GM21526 (cell line): ENCODE data around the gene PPP1R18.

ENCODE experiments used
- ATAC-seq: cut with Tn5 transposase; IDR thresholded peaks from one replicate; pipeline ENCODE4 v1.9.1; 2021; ENCODE audit warnings: moderate library complexity; ENCODE audit not compliant: unreplicated experiment, low FRiP score

Gene PPP1R18

GRCh38 chr6:30689022-30689865 lies 2.8 kb upstream of the PPP1R18 start:
- no peak for ATAC-seq

DNA sequence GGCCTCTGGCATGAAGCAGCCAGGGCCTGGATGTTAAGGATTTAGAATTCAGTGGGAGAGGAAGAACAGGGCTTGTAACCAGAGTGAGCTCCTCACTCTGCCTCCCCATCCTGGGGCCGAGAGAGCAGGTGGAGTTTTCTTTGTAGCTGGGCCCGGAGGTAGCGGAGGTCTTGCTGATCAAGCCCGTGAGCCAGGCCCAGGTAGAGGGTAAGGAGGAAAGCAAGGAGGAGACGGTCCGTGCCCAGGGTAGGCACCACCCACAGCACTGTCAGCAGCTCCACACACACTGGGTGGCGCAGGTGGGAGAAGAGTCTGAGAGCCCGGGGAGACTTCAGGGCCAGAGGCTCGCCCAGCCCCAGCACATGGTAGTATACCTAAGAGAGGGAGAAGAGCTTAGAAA lies 2.1 kb upstream of the PPP1R18 start:
- ATAC-seq: no peak

DNA sequence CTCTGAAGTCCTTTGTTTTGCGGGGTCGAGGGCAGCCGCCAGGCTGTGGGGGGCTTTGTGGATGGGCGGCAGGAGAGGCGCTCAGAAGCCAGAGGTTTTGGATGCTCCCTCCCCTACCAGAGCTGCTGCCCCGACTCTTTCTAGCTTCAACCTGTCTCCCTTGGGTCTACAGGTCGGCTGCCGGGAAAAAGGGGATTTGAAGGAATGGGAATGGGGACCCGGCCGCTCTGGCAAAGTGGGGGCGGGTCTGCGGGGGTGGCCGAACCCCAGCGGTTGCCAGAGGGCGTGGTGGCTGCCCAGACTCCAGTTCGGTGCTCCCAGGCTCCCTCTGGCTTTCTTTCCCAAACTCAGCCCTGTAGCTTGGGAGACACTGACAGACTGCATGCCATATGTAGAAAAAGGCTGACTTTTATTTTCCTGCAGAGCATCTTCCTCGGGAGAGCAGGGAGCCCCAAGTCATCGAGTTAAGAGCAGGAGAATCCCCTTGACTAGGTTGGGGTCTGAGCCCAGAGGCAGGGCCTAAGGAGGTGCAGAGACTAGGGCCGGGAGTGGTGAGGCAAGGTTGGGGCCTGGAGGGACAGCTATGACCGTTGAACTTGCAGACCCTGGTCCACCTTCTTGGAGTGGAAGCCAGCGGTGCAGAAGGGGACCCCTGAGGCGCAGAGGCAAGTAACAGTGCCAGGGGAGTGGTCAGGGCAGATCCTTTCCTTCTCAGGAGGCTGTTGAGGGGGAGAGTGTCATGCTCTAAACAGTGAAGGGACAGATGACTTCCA lies 1.4 kb upstream of the PPP1R18 start:
- no peak for ATAC-seq

DNA sequence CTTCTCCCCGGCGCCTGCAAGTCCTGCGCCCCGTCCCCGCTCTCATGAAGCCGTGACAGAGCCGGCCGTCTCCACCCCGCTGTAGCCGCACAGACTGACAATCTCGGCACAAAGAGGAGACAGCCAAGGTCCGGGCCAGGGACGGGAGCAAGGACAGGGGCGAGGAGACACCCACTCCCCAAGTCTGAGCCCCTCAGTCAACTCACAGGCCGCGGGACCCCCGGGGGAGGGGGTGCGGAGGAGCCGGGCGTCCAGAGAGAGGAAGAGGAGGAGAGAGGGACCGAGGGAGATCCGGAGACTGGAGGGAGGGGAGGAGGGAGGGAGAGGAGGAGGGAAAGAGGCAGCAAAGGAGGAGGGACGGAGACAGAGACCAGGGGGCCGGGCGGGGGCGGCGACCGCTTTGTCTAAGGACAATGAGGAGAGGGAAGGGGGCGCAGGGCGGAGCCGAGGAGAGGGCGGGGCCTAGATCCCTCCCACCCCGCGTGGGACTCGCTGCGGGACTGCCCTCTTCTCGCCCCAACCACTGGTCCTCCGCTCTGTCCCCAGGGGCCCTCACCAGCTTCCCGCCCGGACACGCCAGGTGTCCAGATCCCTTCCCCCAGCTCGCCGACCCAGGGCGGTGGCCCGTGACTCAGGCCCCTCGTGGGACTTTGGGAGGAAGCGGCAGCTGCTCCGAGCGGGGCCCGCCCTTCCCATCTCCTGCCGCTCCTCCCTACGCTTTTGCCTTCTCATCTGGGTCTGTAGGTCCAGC lies 638 bp upstream of the PPP1R18 start:
- peak; percentile 35 for ATAC-seq

DNA sequence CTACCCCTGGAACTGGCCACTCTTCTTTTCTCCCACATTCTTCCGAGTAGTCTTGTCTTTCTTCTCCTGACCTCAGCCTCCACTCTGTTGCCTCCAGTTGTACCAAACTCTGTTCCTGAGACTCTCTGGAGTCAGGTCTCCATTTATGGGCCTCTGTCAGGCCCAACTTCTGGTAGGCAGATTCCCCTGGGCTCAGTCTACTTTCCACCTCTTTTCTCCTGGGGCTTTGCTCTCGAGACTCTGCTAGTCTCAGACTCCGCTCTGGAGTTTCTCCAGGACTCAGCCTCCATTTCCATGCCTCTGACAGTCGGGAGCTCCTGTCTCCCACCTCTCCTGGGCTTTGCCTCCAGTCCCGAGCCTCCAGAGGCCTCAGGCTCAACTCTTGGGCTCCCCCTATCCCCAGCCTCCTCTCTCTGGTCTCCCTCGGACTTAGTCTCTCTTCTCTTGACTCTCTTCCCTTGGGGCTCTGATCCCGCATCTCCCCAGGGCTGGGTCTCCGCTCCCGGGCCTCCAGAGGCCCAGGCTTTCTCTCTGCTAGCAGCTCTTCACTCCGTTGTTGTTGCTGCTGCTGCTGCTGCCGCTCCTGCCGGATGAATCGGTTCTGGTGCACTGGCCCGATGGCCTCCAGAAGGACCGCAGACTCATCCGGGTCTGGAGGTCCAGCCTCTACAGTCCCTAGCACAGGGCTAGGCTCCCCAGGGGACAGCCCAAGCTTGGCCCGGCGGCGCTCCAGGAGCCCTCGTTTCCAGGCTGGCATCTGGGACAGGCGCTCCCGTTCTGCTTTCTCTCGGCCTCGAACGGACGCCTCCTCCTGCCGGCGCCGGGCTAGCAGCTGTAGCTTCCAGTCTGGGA lies 1.1 kb downstream of the PPP1R18 start:
- no peak for ATAC-seq

- ATAC-seq: no peak
Observed at GRCh38 chr6:30684386-30685156, 1.9 kb downstream of the PPP1R18 start.

GRCh38 chr6:30683980-30684338 lies 2.5 kb downstream of the PPP1R18 start:
- no peak for ATAC-seq

- ATAC-seq: no peak
Observed at GRCh38 chr6:30683183-30683979, 3.1 kb downstream of the PPP1R18 start.

DNA sequence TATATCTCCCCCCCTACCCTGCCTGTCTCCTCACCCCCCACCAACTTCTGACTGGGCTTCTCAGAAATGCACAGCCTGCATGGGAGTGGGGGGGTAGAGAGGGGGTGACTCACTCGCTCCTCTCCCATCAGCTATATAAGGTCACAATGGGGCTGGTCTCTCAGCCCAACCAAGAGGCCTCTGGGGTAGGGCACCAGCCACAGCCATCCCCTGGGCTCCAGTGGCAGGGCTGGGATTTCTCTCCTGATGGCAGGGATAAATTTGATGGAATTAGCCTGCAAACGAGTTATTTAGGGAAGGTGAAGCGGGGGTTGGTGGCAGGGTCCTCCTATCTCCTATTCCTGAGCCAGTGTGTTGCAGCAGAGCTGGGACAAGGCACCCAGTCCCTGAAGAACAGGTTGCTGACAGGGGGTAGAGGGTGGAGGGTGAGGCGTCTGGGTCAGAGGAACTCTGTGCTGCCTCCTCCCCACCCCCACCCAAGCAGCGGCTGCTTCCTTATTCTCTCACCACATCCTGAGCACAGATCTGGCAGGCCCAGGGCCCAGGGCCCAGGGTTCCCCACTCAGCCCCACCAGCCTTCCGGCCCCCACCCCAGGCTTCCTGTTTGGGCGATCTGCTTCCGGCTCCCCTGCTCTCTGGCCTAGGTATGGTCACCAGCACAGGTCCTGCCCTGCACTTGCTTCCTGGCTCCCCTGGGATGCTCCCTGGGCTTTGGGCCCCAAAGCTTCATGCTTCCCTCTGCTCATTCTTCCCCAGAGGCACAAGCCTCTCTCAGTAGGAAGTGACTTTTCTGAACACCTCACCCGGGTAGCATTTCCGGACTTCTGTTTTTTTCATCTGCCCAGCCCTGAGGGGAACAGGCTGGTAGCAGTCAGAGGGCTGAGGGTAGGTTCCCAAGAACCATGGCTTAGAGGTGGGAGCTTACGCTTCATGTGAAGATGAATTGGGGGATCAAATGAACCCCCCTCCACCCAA lies 4.0 kb downstream of the PPP1R18 start:
- ATAC-seq: no peak

- ATAC-seq: no peak
Observed at GRCh38 chr6:30681766-30682142, 4.7 kb downstream of the PPP1R18 start.

GRCh38 chr6:30679765-30680535 lies 6.5 kb downstream of the PPP1R18 start:
- ATAC-seq: no peak

DNA sequence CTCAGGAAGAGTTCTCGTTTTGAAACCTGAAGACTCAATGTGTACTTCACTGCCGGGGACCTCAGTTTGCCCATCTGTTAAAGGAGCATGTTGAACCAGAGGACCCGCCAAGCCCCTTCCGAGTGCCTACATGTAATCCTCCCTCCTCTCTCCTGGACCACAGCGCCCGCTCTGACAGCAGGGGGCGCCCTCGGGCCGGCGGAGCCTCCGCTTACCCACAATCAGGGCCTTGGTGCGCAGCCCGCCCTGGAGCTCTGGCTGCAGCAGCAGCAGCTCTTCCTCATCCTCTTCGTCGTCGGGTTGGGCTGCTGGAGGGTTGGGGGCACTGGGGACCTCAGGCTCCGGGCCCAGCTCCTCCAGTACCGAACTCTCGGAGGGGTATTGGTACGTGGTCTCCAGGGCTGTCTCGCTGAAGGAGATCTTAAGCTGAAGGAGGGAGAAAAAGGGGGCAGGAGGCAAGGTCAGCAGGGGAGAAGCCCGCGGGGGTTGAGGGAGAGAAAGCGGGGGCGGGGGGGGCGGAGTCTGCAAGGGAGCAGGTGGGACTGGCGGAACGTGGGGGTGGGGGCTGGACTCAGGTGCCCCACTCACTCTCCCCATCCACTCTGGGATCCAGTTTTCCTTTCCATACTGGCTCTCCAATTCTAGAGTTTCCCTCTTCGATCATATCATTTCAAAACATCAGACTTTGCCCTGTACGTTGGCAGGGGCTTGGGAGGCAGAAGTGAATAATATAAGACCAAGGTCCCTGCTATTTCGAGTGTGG lies 7.3 kb downstream of the PPP1R18 start:
- no peak for ATAC-seq

DNA sequence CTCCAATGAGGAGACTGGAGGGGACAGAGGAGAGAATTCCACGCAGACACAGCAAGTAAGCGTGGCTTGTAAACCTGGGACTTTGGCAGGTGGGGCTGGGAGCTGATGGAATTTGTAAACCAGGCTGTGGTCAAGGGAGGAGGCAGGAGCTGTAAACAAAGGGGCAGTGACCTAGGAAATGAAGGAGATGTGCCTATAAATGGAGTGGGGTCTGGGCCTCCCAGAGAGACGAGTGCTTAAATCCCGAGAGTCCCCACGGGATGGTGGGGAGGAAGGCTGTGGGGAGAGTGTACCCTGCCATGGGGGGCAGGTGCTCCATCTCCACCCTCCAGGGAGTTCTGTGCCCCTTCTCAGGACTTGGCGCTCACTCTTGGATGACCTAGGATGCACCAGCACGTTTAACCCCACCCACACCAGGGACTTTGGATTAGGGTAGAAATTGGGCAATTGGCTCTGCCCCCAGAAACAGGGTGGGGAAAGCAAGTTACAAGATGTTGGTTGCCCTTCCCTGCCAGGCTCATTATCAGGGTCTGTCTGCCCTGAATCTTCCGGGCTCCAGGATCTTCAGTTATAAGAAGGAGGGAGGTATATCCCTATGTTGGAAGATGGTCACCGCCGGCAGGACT lies 9.7 kb downstream of the PPP1R18 start:
- no peak for ATAC-seq

GRCh38 chr6:30672445-30673253 lies 13.8 kb downstream of the PPP1R18 start, which contains the start of gene DHX16:
TSS of gene DHX16 (minus strand) at chr6:30673006. CDS start at chr6:30672841, 165 bp downstream.
- ATAC-seq: peak; percentile 39
